HK-2 (cell line): ENCODE data around the gene NLGN2.

Experiments used
- DNase-seq: peaks from one replicate; pipeline ENCODE4 v3.0.0-alpha.2; 2018; ENCODE audit not compliant: unreplicated experiment

The NLGN2 gene

DNA sequence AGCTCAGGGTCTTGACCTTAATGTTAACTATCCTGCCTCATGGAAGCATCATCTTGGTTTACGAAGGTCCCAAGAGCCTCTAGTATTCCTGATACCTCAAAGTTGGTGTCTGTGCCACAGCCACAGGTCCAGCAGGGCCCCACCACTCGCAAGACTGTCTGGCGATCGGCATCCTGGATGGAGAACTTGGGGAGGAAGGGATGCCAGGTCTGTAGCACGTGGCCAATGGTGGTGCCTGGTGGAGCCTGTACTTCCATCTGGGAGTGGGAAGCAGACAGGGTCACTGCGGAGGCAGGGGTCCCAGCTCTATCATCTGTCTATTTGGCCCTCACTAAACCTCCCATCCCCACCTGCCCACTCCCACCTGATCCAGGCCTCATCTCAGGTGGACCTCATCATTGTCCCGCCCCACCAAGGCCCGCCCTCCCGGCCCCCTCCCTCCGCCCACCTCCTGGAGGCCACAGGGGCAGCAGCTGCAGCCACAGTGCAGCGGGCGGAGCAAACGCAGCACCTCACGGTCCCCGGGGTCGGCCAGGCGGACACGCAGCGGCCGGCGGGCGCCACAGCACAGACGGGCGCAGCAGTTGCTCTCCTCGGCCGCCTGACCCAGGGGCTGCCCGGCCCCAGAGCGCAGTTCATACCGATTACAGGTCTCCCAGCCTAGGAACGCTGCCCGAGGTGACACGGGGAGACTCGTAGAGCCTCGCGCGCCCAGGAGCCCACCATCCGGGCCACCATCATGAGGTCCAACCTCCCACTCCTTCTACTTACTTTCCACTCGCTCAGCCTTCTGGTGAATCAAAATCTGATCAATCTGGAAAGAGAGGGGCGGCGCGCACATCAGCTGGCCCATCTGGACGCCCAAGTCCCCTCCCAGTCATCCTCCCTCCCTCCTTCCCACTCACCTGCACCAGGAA, 14.7 kb upstream of the NLGN2 start:
- no peak for DNase-seq

DNA sequence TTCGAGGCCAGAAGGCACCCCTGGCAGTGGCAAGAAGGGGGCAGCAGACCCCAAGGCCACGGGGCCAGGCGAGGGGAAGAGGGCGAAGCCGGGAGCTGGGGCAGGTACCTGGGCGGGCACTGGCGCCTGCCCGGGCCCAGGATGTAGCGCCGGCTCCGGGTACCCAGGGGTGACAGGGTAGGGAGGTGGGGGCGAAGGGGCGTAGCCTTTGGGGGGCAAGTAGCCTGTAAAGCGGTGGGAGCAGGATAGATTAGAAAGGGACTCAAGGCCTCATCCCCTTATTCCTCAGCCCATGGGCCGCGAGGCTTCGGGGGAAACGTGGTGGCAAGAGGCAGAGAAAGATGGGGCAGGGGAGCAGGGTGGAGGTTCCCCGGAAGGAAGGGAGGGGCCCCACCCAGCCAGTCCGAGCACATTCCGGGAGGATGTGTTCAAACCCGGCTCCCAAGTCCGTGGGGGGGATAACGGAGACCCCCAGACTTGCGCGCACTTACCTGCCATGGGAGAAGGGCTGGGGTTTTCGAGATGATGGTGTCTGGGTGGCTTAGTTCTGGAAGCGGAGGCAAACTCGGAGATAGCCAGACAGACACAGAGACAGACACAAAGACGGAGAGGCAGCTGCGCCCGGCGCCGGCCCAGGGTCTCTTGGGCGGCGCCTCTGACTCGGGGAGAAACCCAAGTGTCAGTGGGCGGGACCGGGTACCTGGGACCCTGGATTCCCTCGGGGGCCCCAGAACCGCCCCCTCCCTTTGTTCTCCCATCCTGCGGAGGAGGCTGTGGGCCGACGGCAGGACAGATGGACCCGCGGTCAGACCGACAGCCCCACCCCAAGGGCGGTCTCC, 13.8 kb upstream of the NLGN2 start:
- DNase-seq: no peak

DNA sequence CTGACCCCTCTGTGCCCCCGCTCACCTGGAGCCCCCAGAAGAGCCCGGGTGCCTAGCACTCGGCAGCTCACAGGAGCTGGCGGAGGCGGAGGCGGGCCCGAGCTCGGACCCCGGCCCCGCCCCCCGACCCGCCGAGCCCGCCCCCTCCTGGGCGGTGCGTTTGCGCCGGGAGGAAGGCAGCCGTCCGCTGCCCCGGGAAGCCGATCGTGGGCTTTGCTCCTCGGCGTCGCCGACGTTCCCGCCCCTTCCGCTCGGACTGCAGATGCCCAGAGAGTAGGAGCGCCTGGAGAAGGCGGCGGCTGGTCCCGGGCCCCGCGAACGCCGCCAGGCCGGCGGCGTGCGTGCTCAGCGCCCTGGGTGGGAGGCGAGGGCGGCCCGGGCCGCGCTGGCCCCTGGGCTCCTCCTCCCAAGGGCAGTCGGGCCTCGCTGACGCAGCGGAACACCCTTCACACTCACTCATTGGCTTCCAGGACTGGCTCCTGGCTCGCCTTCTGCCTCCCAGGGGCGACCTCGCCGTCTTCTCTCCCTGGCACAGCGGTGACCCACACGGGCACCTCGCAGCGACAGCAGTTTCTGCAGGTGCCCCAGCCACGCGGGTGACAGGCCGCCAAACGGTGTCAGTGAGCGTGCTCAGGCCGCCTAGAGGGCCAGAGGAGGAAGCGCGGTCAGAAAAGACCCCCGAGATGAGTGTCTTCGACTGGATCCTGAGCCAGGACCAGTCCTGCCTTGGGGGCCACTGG, 13.0 kb upstream of the NLGN2 start, which contains the start of gene PLSCR3:
Gene PLSCR3 (minus strand): TSS at position 74 of the 740 bp plus-strand sequence. CDS start 415 bp downstream, outside the sequence.
- peak; percentile 88 for DNase-seq

DNA sequence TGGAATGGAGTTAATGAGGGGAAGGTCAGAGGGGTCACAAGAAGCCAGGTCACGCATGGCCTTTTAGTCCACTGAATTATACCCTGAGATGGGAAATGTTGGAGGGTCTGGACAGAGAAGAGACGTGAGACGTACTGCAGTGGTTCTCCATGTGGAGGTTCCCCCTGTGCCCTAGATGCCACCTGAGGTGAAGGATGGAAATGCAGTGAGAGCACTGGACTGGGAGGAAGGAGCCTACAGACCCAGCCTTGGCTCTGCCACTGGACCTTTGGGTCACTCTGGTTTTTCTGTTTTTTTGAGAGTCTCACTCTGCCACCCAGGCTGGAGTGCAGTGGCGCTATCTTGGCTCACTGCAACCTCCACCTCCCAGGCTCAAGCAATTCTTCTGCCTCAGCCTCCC, 11.5 kb upstream of the NLGN2 start:
- no peak for DNase-seq

DNA sequence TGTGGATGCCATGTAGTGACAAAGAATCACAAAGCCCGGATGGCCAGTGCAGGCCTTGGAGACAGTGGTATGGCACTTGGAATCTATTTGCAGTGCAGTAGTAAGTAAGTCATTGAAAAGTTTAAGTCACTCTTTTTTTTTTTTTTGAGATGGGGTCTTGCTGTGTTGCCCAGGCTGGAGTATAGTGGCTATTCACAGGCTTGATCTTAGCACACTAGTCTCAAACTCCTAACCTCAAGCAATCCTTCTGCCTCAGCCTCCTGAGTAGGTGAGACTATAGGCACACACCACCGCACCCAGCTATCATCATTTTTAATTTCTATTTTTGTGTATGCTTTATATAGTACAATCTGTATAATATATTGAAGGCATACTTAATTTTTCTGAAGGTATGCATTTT, 9.0 kb upstream of the NLGN2 start:
- no peak for DNase-seq

DNA sequence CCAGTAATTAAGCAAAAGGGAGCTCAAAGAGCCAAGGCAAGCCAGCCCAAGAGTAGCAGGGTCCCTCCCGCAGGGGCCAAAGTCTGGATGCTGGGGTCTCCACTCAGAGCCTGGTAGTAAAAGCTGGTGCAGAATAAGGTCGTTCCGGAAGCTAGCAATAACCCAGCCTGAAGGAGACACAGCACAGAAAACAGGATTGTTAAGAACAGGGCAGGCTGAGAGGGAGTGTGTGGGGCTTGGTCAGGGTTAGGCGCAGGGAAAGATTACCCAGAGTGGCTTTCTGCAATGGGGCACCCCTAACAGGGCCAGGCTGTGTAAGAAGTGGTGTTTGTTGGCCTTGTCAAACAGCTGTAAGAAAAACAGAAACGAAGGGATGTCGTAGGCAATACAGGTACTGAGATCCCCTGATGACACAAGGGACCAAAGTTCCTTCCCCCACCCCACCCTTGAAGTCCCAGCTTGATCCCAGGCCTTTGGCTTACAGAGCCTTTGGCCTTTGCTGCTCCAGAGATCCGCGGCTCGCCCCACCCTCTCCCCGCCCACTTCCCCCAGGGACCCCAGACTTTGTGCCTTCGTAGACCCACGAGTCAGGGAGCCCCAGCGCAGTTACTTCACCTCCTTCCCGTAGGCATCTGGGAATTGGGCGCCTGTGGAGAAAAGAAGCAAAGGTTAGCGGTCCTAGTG, 4.5 kb upstream of the NLGN2 start:
- no peak for DNase-seq

DNA sequence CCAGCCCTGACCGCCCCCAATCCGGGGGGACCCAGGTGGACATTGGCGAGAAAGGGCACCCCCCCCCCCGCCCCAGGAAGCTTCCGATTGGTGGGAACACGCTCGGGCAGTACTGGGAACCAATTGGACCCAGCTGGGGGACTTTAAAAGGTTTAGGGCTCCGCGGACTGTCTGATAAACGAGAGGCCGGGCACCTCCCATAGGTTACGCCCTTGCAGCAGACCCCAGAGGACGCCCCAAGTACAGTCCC, 4.0 kb upstream of the NLGN2 start:
- DNase-seq: no peak

DNA sequence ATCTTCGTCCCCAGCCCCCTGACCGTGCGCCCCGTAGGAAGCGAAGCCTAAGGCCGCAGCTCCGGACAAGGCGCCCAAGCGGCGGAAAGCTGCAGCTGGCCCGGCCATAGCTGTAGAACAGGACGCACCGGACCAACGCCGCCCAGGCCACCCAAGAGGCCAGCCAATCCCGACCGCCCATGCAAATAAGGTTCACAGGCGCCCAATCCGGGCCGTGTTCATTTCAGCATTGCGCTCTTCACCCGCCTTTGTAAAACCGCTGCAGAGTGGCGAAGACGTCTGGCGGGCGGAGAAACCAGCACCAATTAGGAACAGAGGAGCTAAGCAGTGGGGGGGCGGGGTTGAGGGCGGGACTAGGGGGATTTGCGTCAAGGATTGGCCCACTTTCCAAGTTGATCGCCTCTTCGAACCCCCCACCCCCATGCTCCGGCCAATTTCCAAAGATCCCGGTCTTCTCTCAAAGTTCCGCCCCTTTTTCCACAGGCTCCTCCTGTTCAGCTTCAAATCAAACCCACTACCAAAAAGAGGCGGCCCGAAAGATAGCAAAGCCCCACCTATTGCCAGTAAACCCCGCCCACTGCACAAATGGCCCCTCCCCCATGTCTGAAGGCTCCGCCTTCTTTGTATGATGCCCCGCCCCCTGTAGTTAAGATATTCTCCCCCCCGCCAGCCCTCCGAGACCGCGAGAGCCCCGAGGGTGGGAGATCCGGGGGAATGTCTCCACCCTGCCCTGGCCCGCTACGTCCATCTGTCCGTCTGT, 3.5 kb upstream of the NLGN2 start, which contains the start of gene TMEM256:
Gene TMEM256 (minus strand): TSS at position 121 of the 760 bp plus-strand sequence. CDS start 13 bp downstream, at position 108.
- DNase-seq: peak; percentile 99

DNA sequence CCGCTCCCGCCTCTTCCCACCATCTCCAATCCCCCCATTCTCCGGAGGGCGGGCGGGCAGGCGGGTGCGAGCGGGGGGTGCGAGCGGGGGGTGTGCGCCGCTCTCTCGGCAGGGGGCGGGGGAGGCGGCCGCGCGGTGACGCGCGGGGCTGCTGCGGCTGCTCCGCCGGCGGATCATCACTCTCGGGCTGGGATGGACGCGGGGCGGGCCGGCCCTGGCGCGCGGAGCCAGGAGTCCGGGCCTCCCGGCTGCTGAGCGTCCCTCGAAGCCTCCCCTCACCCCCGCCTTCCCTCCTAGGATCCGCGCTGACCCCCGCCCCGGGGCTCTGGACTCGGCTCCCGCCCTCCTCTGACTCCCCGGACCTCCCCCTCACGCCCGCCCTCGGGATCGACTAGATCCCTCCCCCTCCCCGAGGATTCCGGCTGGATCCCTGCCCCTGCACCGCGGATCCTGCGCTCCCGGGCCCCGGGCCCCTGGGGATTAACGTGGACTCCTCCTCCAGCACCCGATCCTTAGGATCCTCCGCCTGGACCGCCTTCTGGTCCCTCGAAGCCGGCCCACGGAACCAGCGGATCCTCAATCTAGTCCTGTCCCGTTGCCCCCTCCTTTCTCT, 2.8 kb upstream of the NLGN2 start:
- peak; percentile 53 for DNase-seq

DNA sequence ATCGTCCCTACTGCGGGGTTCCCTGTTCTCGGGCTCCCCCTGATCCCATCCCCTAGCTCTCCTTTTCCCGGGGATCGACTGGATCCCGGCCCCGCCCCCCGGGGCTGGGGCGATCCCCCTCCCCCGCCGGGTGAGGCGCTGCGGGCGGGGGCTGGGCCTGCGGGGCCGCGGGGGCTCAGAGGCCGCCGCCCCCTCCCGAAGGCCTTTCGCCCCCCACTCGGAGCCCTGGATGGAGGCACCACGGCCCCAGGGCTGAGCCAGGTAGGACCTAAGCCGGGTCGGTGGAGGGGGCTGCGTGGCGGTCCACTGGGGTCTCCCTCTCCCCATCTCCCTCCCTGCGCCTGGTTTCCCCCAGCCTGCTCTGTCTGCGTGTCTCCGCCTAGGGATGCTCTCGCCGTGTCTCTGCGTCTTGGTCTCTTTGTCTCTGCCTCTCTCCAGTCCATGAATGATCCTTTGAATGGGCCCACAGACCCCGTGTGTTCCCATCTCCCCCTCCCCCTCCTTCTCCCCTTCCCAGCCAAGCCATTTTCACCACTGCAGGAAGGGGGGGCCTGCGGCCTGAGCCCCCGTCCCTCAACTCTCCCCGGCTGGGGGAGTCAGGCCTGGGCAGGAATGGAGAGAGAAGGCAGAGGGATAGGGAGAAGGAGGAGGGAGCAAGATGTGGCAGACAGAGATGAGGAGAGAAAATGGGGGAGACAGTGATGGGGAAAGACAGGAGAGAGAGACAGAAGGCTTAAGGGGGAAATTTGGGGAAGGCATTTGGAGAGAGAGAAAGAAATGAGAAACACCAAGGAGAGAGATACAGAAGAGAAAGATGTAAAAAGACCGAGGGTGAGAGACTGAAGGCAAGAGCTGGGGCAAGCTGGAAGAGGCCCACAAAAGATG, 2.1 kb upstream of the NLGN2 start:
- DNase-seq: no peak

DNA sequence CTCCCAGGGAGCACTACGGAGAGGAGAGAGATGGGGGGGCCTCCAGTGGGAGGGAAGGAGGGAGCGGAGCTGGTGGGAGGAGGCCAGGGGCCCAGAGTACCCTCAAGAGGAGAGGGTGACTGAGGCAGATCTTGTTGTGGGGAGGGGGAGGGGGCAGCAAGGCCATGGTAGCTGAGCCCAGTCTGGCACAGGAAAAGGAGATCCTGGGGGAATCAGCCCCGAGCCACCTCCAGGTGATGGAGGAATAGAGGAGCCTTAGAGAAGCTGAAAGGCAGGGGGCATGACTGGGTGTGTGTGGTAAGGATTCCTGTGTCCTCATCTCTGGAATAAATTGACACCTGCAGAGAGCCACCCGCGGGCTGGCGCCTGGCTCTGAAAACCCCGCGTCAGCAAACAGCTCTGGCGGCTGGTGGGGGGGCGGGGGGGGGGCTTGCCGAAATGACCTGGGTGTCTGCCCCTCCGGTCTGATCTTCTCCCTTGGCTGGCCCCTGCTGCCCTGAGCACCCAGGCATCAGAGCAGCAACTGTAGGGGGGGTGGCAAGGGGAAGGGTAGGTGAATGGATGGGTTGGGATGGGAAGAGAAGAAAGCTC, 1.3 kb upstream of the NLGN2 start:
- no peak for DNase-seq

DNA sequence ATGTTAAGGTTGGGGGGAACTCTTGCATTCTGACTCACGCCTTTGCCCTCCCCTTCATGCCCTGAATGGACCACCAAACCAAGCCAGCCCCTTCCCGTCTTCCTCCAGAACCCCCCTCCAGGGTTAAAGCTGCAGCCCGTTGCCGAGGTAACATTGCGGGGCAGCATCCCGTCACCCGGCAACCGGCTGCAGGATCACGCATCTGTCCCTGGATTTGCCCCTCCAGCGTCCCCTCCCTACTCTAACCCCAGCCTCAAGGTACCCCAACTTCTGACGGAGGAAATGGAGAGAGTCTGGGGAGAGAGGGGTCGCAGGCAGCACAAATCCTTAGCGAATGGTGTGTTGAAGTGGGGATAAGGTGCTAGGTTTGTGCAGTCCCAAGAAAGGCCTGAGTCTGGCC, 563 bp upstream of the NLGN2 start:
- no peak for DNase-seq

DNA sequence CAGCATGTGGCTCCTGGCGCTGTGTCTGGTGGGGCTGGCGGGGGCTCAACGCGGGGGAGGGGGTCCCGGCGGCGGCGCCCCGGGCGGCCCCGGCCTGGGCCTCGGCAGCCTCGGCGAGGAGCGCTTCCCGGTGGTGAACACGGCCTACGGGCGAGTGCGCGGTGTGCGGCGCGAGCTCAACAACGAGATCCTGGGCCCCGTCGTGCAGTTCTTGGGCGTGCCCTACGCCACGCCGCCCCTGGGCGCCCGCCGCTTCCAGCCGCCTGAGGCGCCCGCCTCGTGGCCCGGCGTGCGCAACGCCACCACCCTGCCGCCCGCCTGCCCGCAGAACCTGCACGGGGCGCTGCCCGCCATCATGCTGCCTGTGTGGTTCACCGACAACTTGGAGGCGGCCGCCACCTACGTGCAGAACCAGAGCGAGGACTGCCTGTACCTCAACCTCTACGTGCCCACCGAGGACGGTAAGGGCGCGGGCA, 645 bp downstream of the NLGN2 start:
- DNase-seq: no peak

DNA sequence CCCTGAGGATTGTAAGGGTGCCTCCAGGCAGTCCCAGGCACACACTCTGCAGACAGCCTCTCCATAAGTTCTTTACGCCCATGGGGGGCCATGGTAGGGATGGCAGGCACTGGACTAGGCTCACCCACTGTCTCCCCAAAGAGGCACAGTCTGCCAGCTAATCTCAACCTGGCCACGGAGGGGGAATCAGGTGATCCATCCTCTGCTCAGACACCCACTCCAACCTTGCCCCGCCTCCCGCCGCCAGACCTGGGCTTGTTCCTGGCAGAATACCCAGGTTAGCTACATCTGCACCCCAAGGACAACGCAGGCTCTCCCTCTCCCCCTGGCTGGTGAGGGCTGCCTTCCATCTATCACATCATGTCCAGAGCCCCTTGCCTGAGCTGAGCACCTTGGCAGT, 1.2 kb downstream of the NLGN2 start:
- no peak for DNase-seq

DNA sequence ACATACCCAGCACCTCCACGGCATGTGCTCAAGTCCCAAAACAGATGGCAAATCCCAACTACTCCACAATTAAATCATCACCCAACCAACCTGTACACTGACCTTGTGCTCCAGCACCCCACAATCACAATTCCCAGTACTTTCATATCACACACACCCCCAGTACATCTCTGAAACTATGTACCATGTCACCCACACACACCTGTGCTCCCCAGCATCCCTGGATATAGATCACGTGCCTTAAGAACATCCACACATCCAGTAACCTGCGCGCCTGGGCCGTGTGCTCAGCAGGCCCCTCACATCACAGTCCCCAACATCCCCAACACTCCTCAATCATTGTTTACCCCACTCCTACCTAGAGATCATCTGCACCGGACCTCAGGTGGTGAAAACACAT, 2.1 kb downstream of the NLGN2 start:
- DNase-seq: no peak

DNA sequence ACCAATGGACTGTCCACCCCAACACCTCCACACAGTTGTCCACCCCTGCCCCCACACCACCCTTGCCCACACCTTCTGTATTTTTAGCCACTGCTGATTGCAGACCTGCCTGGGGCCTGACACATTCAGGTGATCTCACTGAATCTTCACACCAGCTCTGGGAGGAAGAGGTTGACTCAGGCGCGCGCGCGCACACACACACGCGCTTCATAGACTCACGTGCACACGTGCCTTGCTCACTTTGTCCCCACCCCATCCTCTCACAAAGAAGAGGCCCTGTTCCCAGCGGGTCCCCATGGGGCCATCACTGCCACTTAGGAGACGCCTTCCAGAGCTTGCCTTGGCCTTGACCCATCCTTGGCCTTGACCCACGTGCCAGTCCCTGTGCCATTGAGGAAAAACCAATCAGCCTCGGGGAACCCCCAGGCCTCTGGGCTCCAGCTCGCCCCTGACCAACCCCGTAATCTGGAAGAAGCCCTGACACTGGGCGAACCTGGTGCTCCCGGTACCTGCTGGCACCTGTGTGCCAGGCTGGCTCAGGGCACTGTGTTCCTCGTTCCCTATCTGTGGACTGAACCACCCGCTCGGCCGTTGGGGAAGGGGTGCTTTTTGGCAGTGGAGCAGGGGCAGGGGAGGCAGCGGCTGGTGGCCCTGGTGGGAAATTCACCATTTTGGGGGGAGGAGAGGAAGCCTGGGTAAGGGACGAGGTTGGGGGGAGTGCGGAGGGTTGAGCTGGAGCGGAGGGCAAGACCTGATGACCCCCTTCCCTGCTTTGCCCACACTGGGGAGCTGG, 3.2 kb downstream of the NLGN2 start:
- DNase-seq: no peak

DNA sequence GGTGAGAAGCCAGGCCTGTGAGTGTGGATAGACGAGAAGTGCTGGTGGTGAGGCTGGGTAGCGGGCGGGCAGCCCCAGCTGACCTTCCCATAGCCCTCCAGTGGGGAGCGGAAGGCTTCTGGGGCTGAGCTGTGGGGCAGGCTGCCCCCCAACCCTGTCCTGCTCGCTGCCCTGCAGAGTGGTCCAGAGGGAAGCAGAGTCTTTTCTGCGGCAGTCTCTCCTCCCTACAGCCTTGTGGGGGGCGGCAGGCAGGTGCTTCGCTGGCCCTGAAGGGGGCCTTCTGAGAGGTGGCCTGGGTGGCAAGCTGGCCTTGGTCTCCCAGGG, 3.7 kb downstream of the NLGN2 start:
- no peak for DNase-seq

DNA sequence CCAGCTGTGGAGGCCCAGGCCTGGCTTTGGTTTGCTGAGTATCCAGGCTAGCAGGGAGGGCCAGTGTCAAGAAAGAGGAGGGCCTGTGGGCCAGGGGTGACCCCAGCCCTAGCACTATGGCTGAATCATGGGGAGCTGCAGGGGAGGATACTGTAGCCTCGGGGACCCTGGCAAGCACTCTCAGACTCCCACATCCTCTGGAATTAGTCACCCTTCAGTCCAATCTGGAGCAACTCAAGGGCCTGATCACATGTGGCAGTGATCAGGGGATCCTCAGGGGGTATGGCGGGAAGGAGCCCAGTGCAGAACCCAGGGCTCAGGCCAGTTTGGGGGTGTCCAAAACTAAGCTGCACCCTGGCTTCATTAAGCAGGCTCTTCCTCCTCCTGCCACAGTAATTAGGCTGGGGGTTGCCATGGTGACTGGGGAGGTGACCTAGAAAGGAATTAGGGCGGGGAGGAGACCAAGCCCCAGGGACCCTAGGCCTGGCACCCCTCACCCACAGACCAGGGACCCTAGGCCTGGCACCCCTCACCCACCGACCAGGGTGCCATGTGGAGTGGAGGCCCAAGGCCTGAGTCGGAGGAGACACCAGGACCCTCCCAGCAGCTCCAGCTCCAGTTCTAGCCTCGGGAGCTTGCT, 5.8 kb downstream of the NLGN2 start:
- DNase-seq: no peak
